Loucy (cell line): Measurements from ENCODE around the gene PSMB2.

Experiments used
- H2AFZ ChIP-seq: fragments of 200-600 bp; sonication (generic); 2 replicates; pipeline ENCODE4 v1.6.0; 2016; ENCODE audit warnings: antibody characterized with exemption, mild to moderate bottlenecking, low read length, moderate library complexity
- H3F3A ChIP-seq: fragments of 200-600 bp; 2 replicates; pipeline ENCODE4 v1.6.0; 2016; ENCODE audit warnings: antibody characterized with exemption, low read depth, mild to moderate bottlenecking
- H3K27me3 ChIP-seq: fragments of 200-600 bp; sonication (generic); 2 replicates; pipeline ENCODE4 v1.6.1; 2014; ENCODE audit warnings: low read length, mild to moderate bottlenecking; ENCODE audit not compliant: insufficient read depth, poor library complexity, severe bottlenecking
- H3K36me3 ChIP-seq: fragments of 200-600 bp; sonication (generic); 2 replicates; pipeline ENCODE4 v1.6.1; 2016; ENCODE audit warnings: low read length; ENCODE audit not compliant: insufficient read depth
- H3K4me1 ChIP-seq: fragments of 200-600 bp; sonication (generic); 2 replicates; pipeline ENCODE4 v1.5.1; 2014; ENCODE audit warnings: low read length, mild to moderate bottlenecking; ENCODE audit not compliant: insufficient read depth, poor library complexity, severe bottlenecking
- H3K4me2 ChIP-seq: fragments of 200-600 bp; sonication (generic); 2 replicates; pipeline ENCODE4 v1.6.0; 2014; ENCODE audit warnings: antibody characterized with exemption, low read length, low read depth, mild to moderate bottlenecking; ENCODE audit not compliant: poor library complexity, severe bottlenecking
- H3K4me3 ChIP-seq: fragments of 200-600 bp; sonication (generic); 2 replicates; pipeline ENCODE4 v1.5.1; 2014; ENCODE audit warnings: low read length, mild to moderate bottlenecking, mixed read lengths; ENCODE audit not compliant: poor library complexity, severe bottlenecking
- H3K79me2 ChIP-seq: fragments of 200-600 bp; sonication (generic); 2 replicates; pipeline ENCODE4 v1.6.1; 2014; ENCODE audit warnings: low read length; ENCODE audit not compliant: insufficient read depth
- H3K9ac ChIP-seq: fragments of 200-600 bp; sonication (generic); 2 replicates; pipeline ENCODE4 v1.6.0; 2014; ENCODE audit warnings: mild to moderate bottlenecking, low read depth, low read length, moderate library complexity; ENCODE audit not compliant: poor library complexity, severe bottlenecking
- H3K9me2 ChIP-seq: fragments of 200-600 bp; sonication (generic); replicated peaks from 2 replicates; pipeline ENCODE4 v1.6.1; 2016; ENCODE audit warnings: low read depth, low read length, mixed read lengths
- H3K9me3 ChIP-seq: fragments of 200-600 bp; sonication (generic); 2 replicates; pipeline ENCODE4 v1.6.1; 2014; ENCODE audit warnings: mild to moderate bottlenecking, antibody characterized with exemption, low read length, low read depth; ENCODE audit not compliant: insufficient read depth
- H4K20me1 ChIP-seq: fragments of 200-600 bp; sonication (generic); 2 replicates; pipeline ENCODE4 v1.6.0; 2014; ENCODE audit warnings: antibody characterized with exemption, low read length, mild to moderate bottlenecking; ENCODE audit not compliant: insufficient read depth, poor library complexity, severe bottlenecking
- EZH2phosphoT487 ChIP-seq: fragments of 200-600 bp; IDR thresholded peaks from 2 replicates; pipeline ENCODE4 v1.6.1; 2018; ENCODE audit warnings: antibody characterized with exemption, mild to moderate bottlenecking, moderate library complexity, borderline replicate concordance
- TF ChIP-seq, protein P1 (sequence below): fragments of 200-600 bp; sonication (generic); conservative IDR thresholded peaks from 2 replicates; pipeline ENCODE4 v1.5.1; 2014; ENCODE audit warnings: mild to moderate bottlenecking, antibody characterized with exemption, low read length

PSMB2 gene

DNA sequence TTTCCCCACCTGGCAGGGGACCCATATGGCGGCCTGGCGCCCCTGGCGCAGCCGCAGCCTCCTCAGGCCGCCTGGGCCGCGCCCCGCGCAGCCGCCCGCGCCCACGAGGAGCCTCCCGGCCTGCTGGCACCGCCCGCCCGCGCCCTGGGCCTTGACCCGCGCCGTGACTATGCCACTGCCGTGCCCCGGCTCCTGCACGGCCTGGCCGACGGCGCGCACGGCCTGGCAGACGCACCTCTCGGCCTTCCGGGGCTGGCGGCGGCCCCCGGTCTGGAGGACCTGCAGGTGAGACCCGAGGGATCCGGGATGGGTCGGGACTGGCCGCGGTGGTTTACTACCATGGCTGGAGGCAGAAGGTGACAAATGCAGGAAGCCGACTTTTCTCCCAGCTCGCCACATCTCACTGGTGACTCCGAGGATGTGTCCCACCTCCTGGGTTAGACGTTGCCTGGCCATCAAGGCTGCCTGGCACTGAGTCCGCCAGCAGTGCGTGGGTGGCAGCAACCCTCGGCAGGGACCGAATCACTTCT, 67.1 kb downstream of the PSMB2 start:
- Histone ChIP-seq H4K20me1 (no peaks in the 10 kb centered on the region), H3K36me3 (no peaks in the 10 kb centered on the region), H3K9me2 (no peaks in the 10 kb centered on the region), H3K27me3 (no peaks in the 10 kb centered on the region), H3K4me1 (peaks cover 30% of the 10 kb centered on the region), H3K4me3 (no peak overlapping the region), H3K4me2 (no peak overlapping the region), H3K9me3 (no peaks in the 10 kb centered on the region), H3K9ac (no peak overlapping the region), H3K79me2 (peaks cover 26% of the 10 kb centered on the region), H2AFZ (no peak overlapping the region), H3F3A (no peaks in the 10 kb centered on the region)
- TF ChIP-seq EZH2phosphoT487 = no peak
- TF ChIP-seq, protein P1, sequence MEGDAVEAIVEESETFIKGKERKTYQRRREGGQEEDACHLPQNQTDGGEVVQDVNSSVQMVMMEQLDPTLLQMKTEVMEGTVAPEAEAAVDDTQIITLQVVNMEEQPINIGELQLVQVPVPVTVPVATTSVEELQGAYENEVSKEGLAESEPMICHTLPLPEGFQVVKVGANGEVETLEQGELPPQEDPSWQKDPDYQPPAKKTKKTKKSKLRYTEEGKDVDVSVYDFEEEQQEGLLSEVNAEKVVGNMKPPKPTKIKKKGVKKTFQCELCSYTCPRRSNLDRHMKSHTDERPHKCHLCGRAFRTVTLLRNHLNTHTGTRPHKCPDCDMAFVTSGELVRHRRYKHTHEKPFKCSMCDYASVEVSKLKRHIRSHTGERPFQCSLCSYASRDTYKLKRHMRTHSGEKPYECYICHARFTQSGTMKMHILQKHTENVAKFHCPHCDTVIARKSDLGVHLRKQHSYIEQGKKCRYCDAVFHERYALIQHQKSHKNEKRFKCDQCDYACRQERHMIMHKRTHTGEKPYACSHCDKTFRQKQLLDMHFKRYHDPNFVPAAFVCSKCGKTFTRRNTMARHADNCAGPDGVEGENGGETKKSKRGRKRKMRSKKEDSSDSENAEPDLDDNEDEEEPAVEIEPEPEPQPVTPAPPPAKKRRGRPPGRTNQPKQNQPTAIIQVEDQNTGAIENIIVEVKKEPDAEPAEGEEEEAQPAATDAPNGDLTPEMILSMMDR = no peak

DNA sequence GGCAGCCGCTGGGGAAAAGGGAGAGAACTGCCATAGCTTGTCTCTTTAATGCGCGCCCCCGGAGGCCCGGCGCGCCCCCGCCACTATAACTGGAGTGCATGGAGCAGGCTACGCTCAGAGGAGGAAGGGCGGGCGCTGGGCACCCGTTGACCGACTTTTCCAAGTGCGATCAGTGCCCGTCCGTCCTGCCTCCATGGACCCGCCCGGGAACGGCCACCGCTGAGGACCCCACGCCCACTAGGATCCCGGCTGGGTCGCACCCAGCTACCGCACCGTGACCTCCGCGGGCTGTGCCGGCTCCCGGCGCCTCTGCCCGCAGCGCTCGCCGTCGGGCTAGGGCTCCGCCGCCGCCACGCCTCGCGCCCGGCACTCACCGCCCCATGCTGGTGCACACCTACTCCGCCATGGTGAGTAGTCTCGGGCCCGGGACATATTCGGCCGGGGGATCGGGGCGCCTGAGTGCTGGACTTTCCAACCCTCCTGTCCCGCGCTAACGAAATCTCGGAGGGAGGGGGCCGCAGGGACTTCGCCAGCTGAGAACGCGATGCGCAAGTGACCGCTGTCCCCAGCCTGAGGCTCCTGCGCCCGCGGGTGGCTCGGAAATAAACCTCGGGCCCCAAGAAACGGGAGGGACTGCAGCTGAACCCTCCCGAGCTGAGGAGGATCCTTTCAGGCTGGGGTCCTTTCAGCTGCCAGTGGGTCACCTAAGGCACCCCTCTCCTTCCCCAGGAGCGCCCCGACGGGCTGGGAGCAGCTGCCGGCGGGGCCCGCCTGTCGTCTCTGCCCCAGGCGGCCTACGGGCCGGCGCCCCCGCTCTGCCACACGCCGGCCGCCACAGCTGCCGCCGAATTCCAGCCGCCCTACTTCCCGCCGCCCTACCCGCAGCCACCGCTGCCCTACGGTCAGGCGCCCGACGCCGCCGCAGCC, 67.9 kb downstream of the PSMB2 start, which contains the start of gene TFAP2E:
TSS of gene TFAP2E (plus strand) at position 117 of the 927 bp plus-strand sequence. CDS start at position 381, 264 bp downstream.
- no peaks in the 10 kb centered on the region for H3K36me3 ChIP-seq
- no peak within 1 kb of the TSS for H2AFZ ChIP-seq
- no peaks in the 10 kb centered on the region for H3K27me3 ChIP-seq
- no peak for TF ChIP-seq EZH2phosphoT487
- TF ChIP-seq, protein P1 = no peak
- H3K4me3 ChIP-seq = no peak within 1 kb of the TSS
- H3F3A ChIP-seq = no peaks in the 10 kb centered on the region
- peaks cover 26% of the 10 kb centered on the region for H3K4me1 ChIP-seq
- peaks cover 19% of the 10 kb centered on the region for H3K79me2 ChIP-seq
- H3K9ac ChIP-seq = no peak within 1 kb of the TSS
- H3K9me2 ChIP-seq = no peaks in the 10 kb centered on the region
- no peaks in the 10 kb centered on the region for H4K20me1 ChIP-seq
- no peak within 1 kb of the TSS for H3K4me2 ChIP-seq
- H3K9me3 ChIP-seq = no peaks in the 10 kb centered on the region

DNA sequence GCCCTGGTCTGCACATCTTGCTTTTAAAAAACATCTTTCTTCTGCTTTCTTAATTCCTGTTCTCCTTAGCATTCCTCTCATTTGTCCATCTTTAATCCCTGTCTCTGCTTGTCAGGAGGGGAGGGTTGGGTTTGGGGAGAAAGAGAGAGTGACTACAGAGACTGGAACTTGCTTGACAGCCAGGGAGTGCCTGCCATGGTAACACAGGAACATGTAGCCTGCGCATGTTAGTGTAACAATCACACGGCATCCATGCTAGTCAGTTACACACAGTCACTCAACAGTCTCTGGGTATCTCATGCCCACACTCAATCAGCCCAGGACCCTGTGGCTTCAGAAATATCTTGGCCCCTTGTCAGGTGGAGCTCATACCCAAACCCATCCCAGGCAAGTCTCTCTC, 69.0 kb downstream of the PSMB2 start:
- H3K4me3 ChIP-seq = no peak overlapping the region
- H3K9ac ChIP-seq = no peak overlapping the region
- TF ChIP-seq EZH2phosphoT487 = no peak
- TF ChIP-seq, protein P1 = no peak
- H2AFZ ChIP-seq = no peak overlapping the region
- H3K4me2 ChIP-seq = no peak overlapping the region
- H3K9me3 ChIP-seq = no peaks in the 10 kb centered on the region
- no peaks in the 10 kb centered on the region for H4K20me1 ChIP-seq
- H3K4me1 ChIP-seq = peaks cover 16% of the 10 kb centered on the region
- no peaks in the 10 kb centered on the region for H3K36me3 ChIP-seq
- no peaks in the 10 kb centered on the region for H3F3A ChIP-seq
- H3K9me2 ChIP-seq = no peaks in the 10 kb centered on the region
- no peaks in the 10 kb centered on the region for H3K27me3 ChIP-seq
- H3K79me2 ChIP-seq = peaks cover 13% of the 10 kb centered on the region
